CD14-positive monocyte (primary cell): ENCODE data around the gene ITK. TPM values are rescaled to one million over a fixed set of nuclear protein-coding genes. Genes with fewer than 3 reads are reported as not detected.
A peak's percentile ranks its signal among the peaks of the same experiment; 100 is the strongest.

ENCODE experiments used
- DNase-seq, 3 donors: peaks; one replicate each; pipeline ENCODE4 v3.0.0-alpha.2; 2011 to 2022
- H2AFZ ChIP-seq: 2 replicates; pipeline ENCODE4 v1.6.0; 2012; ENCODE audit warnings: mild to moderate bottlenecking, low read depth, low read length, inconsistent platforms; ENCODE audit not compliant: insufficient read depth, poor library complexity, severe bottlenecking
- H3K27ac ChIP-seq, 2 donors: 1 replicate in 1 of 2; 2 replicates in 1 of 2; pipeline ENCODE4 v1.5.1; 2012 to 2013; ENCODE audit warnings: low read length in 2 of 2, control low read depth in 1 of 2, inconsistent platforms in 1 of 2, low read depth in 1 of 2, mild to moderate bottlenecking in 1 of 2
- H3K27me3 ChIP-seq, 2 donors: one replicate each; pipeline versions ENCODE4 v1.6.0 to v1.6.1; 2011 to 2013; ENCODE audit warnings: low read length in 2 of 2; ENCODE audit not compliant: control insufficient read depth in 2 of 2, insufficient read depth in 2 of 2
- H3K36me3 ChIP-seq, 2 donors: replicated peaks in 1 of 2; 1 replicate in 1 of 2; 2 replicates in 1 of 2; pipeline versions ENCODE4 v1.5.1 to v1.6.1; 2012 to 2013; ENCODE audit warnings: low read length in 2 of 2, control low read depth in 1 of 2, inconsistent platforms in 1 of 2, mild to moderate bottlenecking in 1 of 2; ENCODE audit not compliant: insufficient read depth in 2 of 2, control insufficient read depth in 1 of 2
- H3K4me1 ChIP-seq, 2 donors: 1 replicate in 1 of 2; 2 replicates in 1 of 2; pipeline versions ENCODE4 v1.5.1 to v1.6.1; 2012 to 2013; ENCODE audit warnings: low read length in 2 of 2, control low read depth in 1 of 2, inconsistent platforms in 1 of 2, mild to moderate bottlenecking in 1 of 2, moderate library complexity in 1 of 2; ENCODE audit not compliant: insufficient read depth in 2 of 2, control insufficient read depth in 1 of 2
- H3K4me2 ChIP-seq: replicated peaks from 2 replicates; pipeline ENCODE3; 2012; ENCODE audit warnings: low read length, moderate library complexity, mild to moderate bottlenecking; ENCODE audit not compliant: poor library complexity, severe bottlenecking; ENCODE audit errors: extremely low read depth
- H3K4me3 ChIP-seq, 3 experiments: fragments of 200-600 bp in 1 of 3; sonication (generic) in 1 of 3; replicated peaks in 1 of 3; 1 replicate in 2 of 3; 2 replicates in 1 of 3; pipeline ENCODE4 v1.5.1; 2011 to 2013; ENCODE audit warnings: low read length in 3 of 3, mild to moderate bottlenecking in 3 of 3, control low read depth in 2 of 3, low read depth in 2 of 3, inconsistent platforms in 1 of 3, moderate library complexity in 1 of 3
- H3K79me2 ChIP-seq: 2 replicates; pipeline ENCODE4 v1.6.0; 2012; ENCODE audit warnings: mild to moderate bottlenecking, control low read depth, inconsistent platforms, low read length, moderate library complexity; ENCODE audit not compliant: insufficient read depth
- H3K9ac ChIP-seq: 2 replicates; pipeline ENCODE4 v1.6.0; 2017; ENCODE audit warnings: low read length, mild to moderate bottlenecking; ENCODE audit not compliant: insufficient read depth, poor library complexity, severe bottlenecking
- H3K9me3 ChIP-seq, 2 donors: replicated peaks in 1 of 2; 1 replicate in 1 of 2; 2 replicates in 1 of 2; pipeline versions ENCODE4 v1.5.1 to v1.6.1; 2012 to 2013; ENCODE audit warnings: low read length in 2 of 2, control low read depth in 1 of 2; ENCODE audit not compliant: control insufficient read depth in 1 of 2, insufficient read depth in 1 of 2
- H4K20me1 ChIP-seq: 2 replicates; pipeline ENCODE4 v1.6.0; 2012; ENCODE audit warnings: mild to moderate bottlenecking, low read length, control low read depth, moderate library complexity; ENCODE audit not compliant: insufficient read depth
- H3K27ac Mint-ChIP-seq, 7 donors: one replicate each; pipeline ENCODE4 v1.8.0; 2020; ENCODE audit warnings: mild to moderate bottlenecking in 7 of 7, mixed read lengths in 7 of 7, moderate library complexity in 6 of 7, inconsistent platforms in 2 of 7
- H3K27me3 Mint-ChIP-seq, 3 donors: one replicate each; pipeline ENCODE4 v1.8.0; 2021 to 2022; ENCODE audit warnings: low read depth in 3 of 3, mild to moderate bottlenecking in 3 of 3, mixed read lengths in 3 of 3, moderate library complexity in 3 of 3, inconsistent platforms in 1 of 3
- H3K36me3 Mint-ChIP-seq, 2 donors: one replicate each; pipeline ENCODE4 v1.8.0; 2020; ENCODE audit warnings: mixed read lengths in 2 of 2, inconsistent platforms in 1 of 2, mild to moderate bottlenecking in 1 of 2
- H3K4me1 Mint-ChIP-seq: one replicate; pipeline ENCODE4 v1.8.0; 2020; ENCODE audit warnings: mild to moderate bottlenecking, mixed read lengths
- H3K4me3 Mint-ChIP-seq, 2 donors: one replicate each; pipeline ENCODE4 v1.8.0; 2020; ENCODE audit warnings: mild to moderate bottlenecking in 2 of 2, mixed read lengths in 2 of 2, moderate library complexity in 1 of 2
- H3K9me3 Mint-ChIP-seq, 7 donors: one replicate each; pipeline ENCODE4 v1.8.0; 2020 to 2022; ENCODE audit warnings: mixed read lengths in 7 of 7, mild to moderate bottlenecking in 6 of 7, moderate library complexity in 6 of 7, inconsistent platforms in 2 of 7
- WGBS: methylation state at CpG from one replicate; pipeline ENCODE4 v1.1.5; 2013; ENCODE audit warnings: missing lambda C conversion rate; ENCODE audit not compliant: insufficient coverage; 5-methylcytosine and 5-hydroxymethylcytosine counted together
- intact Hi-C, 2 donors: fragments of 100-400 bp; cut with micrococcal nuclease; formaldehyde crosslinking; loops; one replicate each; pipeline versions ENCODE4 v1.15.0 to v1.15.1; 2023
- polyA plus RNA-seq, 3 donors: library from polyadenylated mRNA; depleted of rRNA in 1 of 3; unstranded in 2 of 3; stranded (reverse) in 1 of 3; fragments of 300-500 nt in 2 of 3; fragments of >200 nt in 1 of 3; fragmentation: Illumina TruSeq in 2 of 3; gene quantifications; 1 replicate in 2 of 3; 2 replicates in 1 of 3; pipeline ENCODE4 v1.2.3, GENCODE V29; 2012 to 2021
- TF ChIP-seq, protein P1 (sequence below): fragments of 200-600 bp; IDR thresholded peaks from one replicate; pipeline ENCODE4 v1.8.0; 2022; ENCODE audit warnings: antibody characterized with exemption, mild to moderate bottlenecking

Gene ITK
- polyA plus RNA-seq, 3 donors, result 0.03 to 0.60 (median 0.39) TPM

GRCh38 chr5:157289164-157289819, 108.7 kb downstream of the ITK start:
- no peak overlapping the region for H2AFZ ChIP-seq
- no peak for DNase-seq
- H3K27ac ChIP-seq, result no peak overlapping the region
- H3K27me3 Mint-ChIP-seq, result no peaks in the 10 kb centered on the region
- no peak overlapping the region for H3K4me3 ChIP-seq
- peaks cover 23 to 79% of the 10 kb centered on the region in 2 donors for H3K36me3 ChIP-seq
- no peak overlapping the region for H3K4me3 Mint-ChIP-seq
- H3K4me1 Mint-ChIP-seq, result peaks cover 4% of the 10 kb centered on the region
- intact Hi-C loops, result no loop called here
- H4K20me1 ChIP-seq, result peaks cover 9% of the 10 kb centered on the region
- 100% methylated on average over 6 of the region's 9 CpGs for WGBS
- H3K27ac Mint-ChIP-seq, result peak overlapping the region in 3 of 7 donors; percentile 5 to 27 (median 16)
- H3K36me3 Mint-ChIP-seq, result peaks cover 53 to 56% of the 10 kb centered on the region in 2 donors
- peaks cover 0 to 3% (median 0%) of the 10 kb centered on the region in 7 donors for H3K9me3 Mint-ChIP-seq
- H3K9ac ChIP-seq, result no peak overlapping the region
- H3K4me1 ChIP-seq, result no peaks in the 10 kb centered on the region
- H3K27me3 ChIP-seq, result no peaks in the 10 kb centered on the region
- H3K4me2 ChIP-seq, result no peak overlapping the region
- TF ChIP-seq, protein P1, sequence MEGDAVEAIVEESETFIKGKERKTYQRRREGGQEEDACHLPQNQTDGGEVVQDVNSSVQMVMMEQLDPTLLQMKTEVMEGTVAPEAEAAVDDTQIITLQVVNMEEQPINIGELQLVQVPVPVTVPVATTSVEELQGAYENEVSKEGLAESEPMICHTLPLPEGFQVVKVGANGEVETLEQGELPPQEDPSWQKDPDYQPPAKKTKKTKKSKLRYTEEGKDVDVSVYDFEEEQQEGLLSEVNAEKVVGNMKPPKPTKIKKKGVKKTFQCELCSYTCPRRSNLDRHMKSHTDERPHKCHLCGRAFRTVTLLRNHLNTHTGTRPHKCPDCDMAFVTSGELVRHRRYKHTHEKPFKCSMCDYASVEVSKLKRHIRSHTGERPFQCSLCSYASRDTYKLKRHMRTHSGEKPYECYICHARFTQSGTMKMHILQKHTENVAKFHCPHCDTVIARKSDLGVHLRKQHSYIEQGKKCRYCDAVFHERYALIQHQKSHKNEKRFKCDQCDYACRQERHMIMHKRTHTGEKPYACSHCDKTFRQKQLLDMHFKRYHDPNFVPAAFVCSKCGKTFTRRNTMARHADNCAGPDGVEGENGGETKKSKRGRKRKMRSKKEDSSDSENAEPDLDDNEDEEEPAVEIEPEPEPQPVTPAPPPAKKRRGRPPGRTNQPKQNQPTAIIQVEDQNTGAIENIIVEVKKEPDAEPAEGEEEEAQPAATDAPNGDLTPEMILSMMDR, result no peak
- H3K79me2 ChIP-seq, result no peaks in the 10 kb centered on the region
- no peaks in the 10 kb centered on the region for H3K9me3 ChIP-seq

- no peak overlapping the region for H2AFZ ChIP-seq
- intact Hi-C loops, result no loop called here
- H3K9ac ChIP-seq, result no peak overlapping the region
- peaks cover 22 to 83% of the 10 kb centered on the region in 2 donors for H3K36me3 ChIP-seq
- no peaks in the 10 kb centered on the region for H3K27me3 ChIP-seq
- Mint-ChIP-seq H3K9me3 (peaks cover 0 to 3% (median 0%) of the 10 kb centered on the region in 7 donors), H3K36me3 (peaks cover 57 to 64% of the 10 kb centered on the region in 2 donors), H3K27me3 (no peaks in the 10 kb centered on the region), H3K4me3 (no peak overlapping the region), H3K27ac (peak overlapping the region in 2 of 7 donors; percentile 4 to 74), H3K4me1 (peaks cover 4% of the 10 kb centered on the region)
- H3K9me3 ChIP-seq, result no peaks in the 10 kb centered on the region
- no peak overlapping the region for H3K4me3 ChIP-seq
- no peaks in the 10 kb centered on the region for H3K4me1 ChIP-seq
- no peak overlapping the region for H3K4me2 ChIP-seq
- peaks cover 4% of the 10 kb centered on the region for H4K20me1 ChIP-seq
- peak in 1 of 3 donors; percentile 41 for DNase-seq
- TF ChIP-seq, protein P1, result no peak
- no peak overlapping the region for H3K27ac ChIP-seq
- 98% methylated on average over 3 of the region's 6 CpGs for WGBS
- H3K79me2 ChIP-seq, result no peaks in the 10 kb centered on the region
These were observed 109.7 kb downstream of the ITK start for GRCh38 chr5:157290156-157290980.
